Muscle layer of colon (tissue), 2 donors: ENCODE measurements around the gene SLC7A5.
"Not testable (repeated sequence)": the region's sequence is repeated elsewhere in the genome, so short reads cannot be mapped to it uniquely, and the experiment has no call there.

Source experiments
- H3K27ac ChIP-seq: one replicate; pipeline ENCODE4 v1.7.0; 2013; ENCODE audit warnings: low read depth, mild to moderate bottlenecking, low read length, moderate library complexity
- H3K27me3 ChIP-seq, 2 donors: one replicate each; pipeline ENCODE4 v1.7.0; 2013; ENCODE audit warnings: low read length in 2 of 2, mild to moderate bottlenecking in 2 of 2; ENCODE audit not compliant: insufficient read depth in 2 of 2, control insufficient read depth in 1 of 2
- H3K36me3 ChIP-seq: one replicate; pipeline ENCODE4 v1.7.0; 2013; ENCODE audit warnings: mild to moderate bottlenecking, low read length; ENCODE audit not compliant: insufficient read depth
- H3K4me1 ChIP-seq: one replicate; pipeline ENCODE4 v1.7.0; 2013; ENCODE audit warnings: mild to moderate bottlenecking, low read length; ENCODE audit not compliant: insufficient read depth
- H3K4me3 ChIP-seq, 2 donors: one replicate each; pipeline ENCODE4 v1.7.0; 2013; ENCODE audit warnings: low read length in 2 of 2, low read depth in 1 of 2, mild to moderate bottlenecking in 1 of 2, moderate library complexity in 1 of 2
- H3K9ac ChIP-seq: one replicate; pipeline ENCODE4 v1.7.0; 2013; ENCODE audit warnings: low read length
- H3K9me3 ChIP-seq: one replicate; pipeline ENCODE4 v1.7.0; 2013; ENCODE audit warnings: mild to moderate bottlenecking, low read length
- donor health status: abdominal sarcoma.
- donor health status: Adenocarcinoma of cecum.

Gene SLC7A5

GRCh38 chr16:87868254-87869029, 865 bp downstream of the SLC7A5 start:
- H3K27ac ChIP-seq: peak overlapping the region; percentile 42
- H3K4me3 ChIP-seq: peak overlapping the region; percentile 31 to 49
- H3K9ac ChIP-seq, H3K27me3 ChIP-seq, H3K9me3 ChIP-seq, H3K36me3 ChIP-seq: not testable (repeated sequence)
- peaks cover 11% of the 10 kb centered on the region for H3K4me1 ChIP-seq

GRCh38 chr16:87865902-87866555, 3.3 kb downstream of the SLC7A5 start:
- not testable (repeated sequence) for H3K27ac ChIP-seq, H3K27me3 ChIP-seq, H3K9me3 ChIP-seq, H3K9ac ChIP-seq, H3K36me3 ChIP-seq, H3K4me3 ChIP-seq
- peaks cover 13% of the 10 kb centered on the region for H3K4me1 ChIP-seq

GRCh38 chr16:87864331-87864989, 4.8 kb downstream of the SLC7A5 start:
- Histone ChIP-seq H3K36me3 (no peaks in the 10 kb centered on the region), H3K9ac (no peak overlapping the region), H3K4me3 (no peak overlapping the region), H3K27ac (peak overlapping the region; percentile 27), H3K4me1 (peaks cover 22% of the 10 kb centered on the region), H3K27me3 (no peaks in the 10 kb centered on the region), H3K9me3 (no peaks in the 10 kb centered on the region)

- not testable (repeated sequence) for H3K27me3 ChIP-seq, H3K4me3 ChIP-seq, H3K9me3 ChIP-seq, H3K9ac ChIP-seq, H3K36me3 ChIP-seq
- peak overlapping the region; percentile 90 for H3K27ac ChIP-seq
- H3K4me1 ChIP-seq: peaks cover 33% of the 10 kb centered on the region
Observed at GRCh38 chr16:87863327-87863635, 6.0 kb downstream of the SLC7A5 start.

- H3K27ac ChIP-seq: peak overlapping the region; percentile 90
- not testable (repeated sequence) for H3K9me3 ChIP-seq, H3K4me3 ChIP-seq, H3K27me3 ChIP-seq, H3K36me3 ChIP-seq, H3K9ac ChIP-seq
- peaks cover 39% of the 10 kb centered on the region for H3K4me1 ChIP-seq
Observed at GRCh38 chr16:87862597-87863326, 6.5 kb downstream of the SLC7A5 start.

- not testable (repeated sequence) for H3K9me3 ChIP-seq, H3K27me3 ChIP-seq, H3K4me3 ChIP-seq, H3K36me3 ChIP-seq, H3K9ac ChIP-seq
- H3K27ac ChIP-seq: peak overlapping the region; percentile 75
- peaks cover 50% of the 10 kb centered on the region for H3K4me1 ChIP-seq
Observed at GRCh38 chr16:87861300-87862099, 7.8 kb downstream of the SLC7A5 start.

- Histone ChIP-seq H3K27me3 (no peaks in the 10 kb centered on the region), H3K27ac (peak overlapping the region; percentile 75), H3K9me3 (no peaks in the 10 kb centered on the region), H3K36me3 (no peaks in the 10 kb centered on the region), H3K4me1 (peaks cover 57% of the 10 kb centered on the region), H3K9ac (no peak overlapping the region), H3K4me3 (no peak overlapping the region)
Observed at GRCh38 chr16:87860553-87861299, 8.6 kb downstream of the SLC7A5 start.

- H3K9ac ChIP-seq, H3K36me3 ChIP-seq, H3K9me3 ChIP-seq, H3K27me3 ChIP-seq, H3K4me3 ChIP-seq: not testable (repeated sequence)
- H3K4me1 ChIP-seq: peaks cover 71% of the 10 kb centered on the region
- peak overlapping the region; percentile 76 for H3K27ac ChIP-seq
Observed at GRCh38 chr16:87858151-87858993, 10.9 kb downstream of the SLC7A5 start.

- H3K9ac ChIP-seq: no peak overlapping the region
- H3K27ac ChIP-seq: peak overlapping the region; percentile 84
- H3K4me1 ChIP-seq: peaks cover 80% of the 10 kb centered on the region
Observed at GRCh38 chr16:87856791-87857228, 12.5 kb downstream of the SLC7A5 start.

More at GRCh38 chr16:87856791-87857228, 12.5 kb downstream of the SLC7A5 start:
- Histone ChIP-seq H3K36me3 (no peaks in the 10 kb centered on the region), H3K4me3 (no peak overlapping the region), H3K9me3 (no peaks in the 10 kb centered on the region), H3K27me3 (no peaks in the 10 kb centered on the region)
